Gastrocnemius medialis (tissue), 4 donors: ENCODE measurements around the gene ADIPOR2.

Experiments used
- CTCF ChIP-seq, 5 experiments: fragments of 450-650 bp in 3 of 5; fragments of 200-600 bp in 2 of 5; sonication (generic) in 2 of 5; IDR thresholded peaks in 4 of 5; conservative IDR thresholded peaks in 1 of 5; 1 replicate in 4 of 5; 2 replicates in 1 of 5; pipeline ENCODE4 v1.5.1; 2016 to 2019; ENCODE audit warnings: antibody characterized with exemption in 5 of 5, mild to moderate bottlenecking in 3 of 5, moderate library complexity in 3 of 5
- POLR2A ChIP-seq, 2 donors: fragments of 450-650 bp; IDR thresholded peaks; one replicate each; pipeline ENCODE4 v1.6.1; 2017; ENCODE audit warnings: antibody characterized with exemption in 2 of 2, mild to moderate bottlenecking in 2 of 2, moderate library complexity in 2 of 2

GRCh38 chr12:1741154-1741949, 50.5 kb downstream of the ADIPOR2 start:
- TF ChIP-seq CTCF (IDR thresholded peaks at IDR 0.05 in 4 of 5, conservative IDR thresholded peaks at IDR 0.05 in 1 of 5) (no peak), POLR2A (IDR thresholded peaks at IDR 0.05) (no peak)
